ENCODE measurements around the gene C16orf54.
A peak's percentile ranks its signal among the peaks of the same experiment; 100 is the strongest.
"Not testable (repeated sequence)": the region's sequence is repeated elsewhere in the genome, so short reads cannot be mapped to it uniquely, and the experiment has no call there.

The C16orf54 gene

GRCh38 chr16:29738514-29738913, 7.3 kb downstream of the C16orf54 start:
- peak; percentile 60 for FAIRE-seq
- peak; percentile 37 for TF ChIP-seq SPI1 (IDR thresholded peaks at IDR 0.05; ENCODE audit: low read depth, low read length)
- no peak for TF ChIP-seq POU2F2 (IDR thresholded peaks at IDR 0.05; ENCODE audit: low read depth, low read length)
- peak; percentile 44 for DNase-seq (ENCODE audit: insufficient read length, low spot score)

- TF ChIP-seq POLR2AphosphoS5 (IDR thresholded peaks at IDR 0.05; ENCODE audit: low read depth, low read length): no peak
- no peak for DNase-seq (ENCODE audit: insufficient read length, low spot score)
- no peak for FAIRE-seq
These were observed 8.1 kb downstream of the C16orf54 start for GRCh38 chr16:29737713-29738112.

- no peak for DNase-seq (ENCODE audit: insufficient read length, low spot score)
- FAIRE-seq: no peak
- no peak for TF ChIP-seq POLR2AphosphoS5 (IDR thresholded peaks at IDR 0.05; ENCODE audit: low read depth, low read length)
- TF ChIP-seq PAX5 (IDR thresholded peaks at IDR 0.05; ENCODE audit: insufficient read depth, low read length, severe bottlenecking): no peak
- TF ChIP-seq POU2F2 (IDR thresholded peaks at IDR 0.05; ENCODE audit: low read depth, low read length): no peak
- no peak for TF ChIP-seq POLR2A (IDR thresholded peaks at IDR 0.05; ENCODE audit: low read depth, low read length)
- no peak for TF ChIP-seq TAF1 (IDR thresholded peaks at IDR 0.05; ENCODE audit: low read depth, low read length)
- TF ChIP-seq SPI1 (IDR thresholded peaks at IDR 0.05; ENCODE audit: low read depth, low read length): no peak
These were observed 9.0 kb downstream of the C16orf54 start for GRCh38 chr16:29736764-29737163.

GRCh38 chr16:29736112-29736511, 9.7 kb downstream of the C16orf54 start:
- no peak for TF ChIP-seq PAX5 (IDR thresholded peaks at IDR 0.05; ENCODE audit: insufficient read depth, low read length, severe bottlenecking)
- no peak for TF ChIP-seq POLR2AphosphoS5 (IDR thresholded peaks at IDR 0.05; ENCODE audit: low read depth, low read length)
- TF ChIP-seq POLR2A (IDR thresholded peaks at IDR 0.05; ENCODE audit: low read depth, low read length): no peak
- no peak for TF ChIP-seq POU2F2 (IDR thresholded peaks at IDR 0.05; ENCODE audit: low read depth, low read length)
- no peak for TF ChIP-seq SPI1 (IDR thresholded peaks at IDR 0.05; ENCODE audit: low read depth, low read length)
- TF ChIP-seq TAF1 (IDR thresholded peaks at IDR 0.05; ENCODE audit: low read depth, low read length): no peak
- no peak for FAIRE-seq
- DNase-seq (ENCODE audit: insufficient read length, low spot score): no peak

GRCh38 chr16:29734786-29735185, 11.0 kb downstream of the C16orf54 start:
- TF ChIP-seq PAX5 (IDR thresholded peaks at IDR 0.05; ENCODE audit: insufficient read depth, low read length, severe bottlenecking) (no peak), POLR2AphosphoS5 (IDR thresholded peaks at IDR 0.05; ENCODE audit: low read depth, low read length) (no peak), POLR2A (IDR thresholded peaks at IDR 0.05; ENCODE audit: low read depth, low read length) (no peak), POU2F2 (IDR thresholded peaks at IDR 0.05; ENCODE audit: low read depth, low read length) (no peak), SPI1 (IDR thresholded peaks at IDR 0.05; ENCODE audit: low read depth, low read length) (no peak), TAF1 (IDR thresholded peaks at IDR 0.05; ENCODE audit: low read depth, low read length) (no peak)
- FAIRE-seq (no peak), DNase-seq (ENCODE audit: insufficient read length, low spot score) (no peak)

GRCh38 chr16:29731768-29732601, 13.8 kb downstream of the C16orf54 start:
- peak; percentile 24 for DNase-seq (ENCODE audit: insufficient read length, low spot score)
- FAIRE-seq: peak; percentile 65

GRCh38 chr16:29730649-29731048, 15.1 kb downstream of the C16orf54 start:
- TF ChIP-seq POLR2AphosphoS5 (IDR thresholded peaks at IDR 0.05; ENCODE audit: low read depth, low read length) (no peak), POU2F2 (IDR thresholded peaks at IDR 0.05; ENCODE audit: low read depth, low read length) (no peak), PAX5 (IDR thresholded peaks at IDR 0.05; ENCODE audit: insufficient read depth, low read length, severe bottlenecking) (no peak), POLR2A (IDR thresholded peaks at IDR 0.05; ENCODE audit: low read depth, low read length) (no peak), TAF1 (IDR thresholded peaks at IDR 0.05; ENCODE audit: low read depth, low read length) (no peak), SPI1 (IDR thresholded peaks at IDR 0.05; ENCODE audit: low read depth, low read length) (no peak)
- FAIRE-seq (peak; percentile 48), DNase-seq (ENCODE audit: insufficient read length, low spot score) (no peak)

More at GRCh38 chr16:29731768-29732601, 13.8 kb downstream of the C16orf54 start:
- peak; percentile 34; the same call in 1 of the 2 replicates for TF ChIP-seq SPI1 (IDR thresholded peaks at IDR 0.05; ENCODE audit: low read depth, low read length)

GRCh38 chr16:29729116-29729521, 16.7 kb downstream of the C16orf54 start:
- FAIRE-seq: no peak
- TF ChIP-seq POLR2A (IDR thresholded peaks at IDR 0.05; ENCODE audit: low read depth, low read length) (no peak), SPI1 (IDR thresholded peaks at IDR 0.05; ENCODE audit: low read depth, low read length) (no peak), POU2F2 (IDR thresholded peaks at IDR 0.05; ENCODE audit: low read depth, low read length) (no peak), TAF1 (IDR thresholded peaks at IDR 0.05; ENCODE audit: low read depth, low read length) (no peak), PAX5 (IDR thresholded peaks at IDR 0.05; ENCODE audit: insufficient read depth, low read length, severe bottlenecking) (no peak), POLR2AphosphoS5 (IDR thresholded peaks at IDR 0.05; ENCODE audit: low read depth, low read length) (no peak)
- no peak for DNase-seq (ENCODE audit: insufficient read length, low spot score)

GRCh38 chr16:29727452-29727851, 18.3 kb downstream of the C16orf54 start:
- no peak for FAIRE-seq
- no peak for DNase-seq (ENCODE audit: insufficient read length, low spot score)
- TF ChIP-seq TAF1 (IDR thresholded peaks at IDR 0.05; ENCODE audit: low read depth, low read length) (no peak), SPI1 (IDR thresholded peaks at IDR 0.05; ENCODE audit: low read depth, low read length) (no peak), PAX5 (IDR thresholded peaks at IDR 0.05; ENCODE audit: insufficient read depth, low read length, severe bottlenecking) (no peak), POLR2A (IDR thresholded peaks at IDR 0.05; ENCODE audit: low read depth, low read length) (no peak), POU2F2 (IDR thresholded peaks at IDR 0.05; ENCODE audit: low read depth, low read length) (no peak), POLR2AphosphoS5 (IDR thresholded peaks at IDR 0.05; ENCODE audit: low read depth, low read length) (no peak)

- no peak for TF ChIP-seq TAF1 (IDR thresholded peaks at IDR 0.05; ENCODE audit: low read depth, low read length)
- no peak for TF ChIP-seq POLR2A (IDR thresholded peaks at IDR 0.05; ENCODE audit: low read depth, low read length)
- TF ChIP-seq PAX5 (IDR thresholded peaks at IDR 0.05; ENCODE audit: insufficient read depth, low read length, severe bottlenecking): no peak
- TF ChIP-seq POLR2AphosphoS5 (IDR thresholded peaks at IDR 0.05; ENCODE audit: low read depth, low read length): no peak
- no peak for TF ChIP-seq SPI1 (IDR thresholded peaks at IDR 0.05; ENCODE audit: low read depth, low read length)
- TF ChIP-seq POU2F2 (IDR thresholded peaks at IDR 0.05; ENCODE audit: low read depth, low read length): no peak
- DNase-seq (ENCODE audit: insufficient read length, low spot score): no peak
- no peak for FAIRE-seq
These were observed 18.9 kb downstream of the C16orf54 start for GRCh38 chr16:29726845-29727377.

- peak; percentile 74 for FAIRE-seq
- not testable (repeated sequence) for DNase-seq (ENCODE audit: insufficient read length, low spot score)
These were observed 24.5 kb downstream of the C16orf54 start for GRCh38 chr16:29721167-29721879.

Data from GM12891 (cell line).